Endodermal cell (in vitro differentiated cells): ENCODE measurements around the gene EHD4. TPM values are rescaled to one million over a fixed set of nuclear protein-coding genes. Genes with fewer than 3 reads are reported as not detected.

ENCODE experiments used
- DNase-seq: peaks from one replicate; pipeline ENCODE4 v3.0.0-alpha.2; 2017
- H3K27ac ChIP-seq: 2 replicates; pipeline ENCODE4 v1.5.1; 2013; ENCODE audit warnings: mild to moderate bottlenecking, low read depth, low read length, moderate library complexity
- H3K27me3 ChIP-seq: 2 replicates; pipeline ENCODE4 v1.6.1; 2013; ENCODE audit warnings: mild to moderate bottlenecking, low read length, moderate library complexity; ENCODE audit not compliant: insufficient read depth, control insufficient read depth, poor library complexity, severe bottlenecking
- H3K36me3 ChIP-seq: 2 replicates; pipeline ENCODE4 v1.7.0; 2013; ENCODE audit warnings: mild to moderate bottlenecking, low read length, moderate library complexity; ENCODE audit not compliant: control insufficient read depth, insufficient read depth
- H3K4me1 ChIP-seq: one replicate; pipeline ENCODE4 v1.7.0; 2013; ENCODE audit warnings: low read length; ENCODE audit not compliant: control insufficient read depth, insufficient read depth
- H3K4me3 ChIP-seq: 2 replicates; pipeline ENCODE4 v1.5.1; 2013; ENCODE audit warnings: mild to moderate bottlenecking, low read length, moderate library complexity
- H3K9ac ChIP-seq: 2 replicates; pipeline ENCODE4 v1.6.1; 2013; ENCODE audit warnings: mild to moderate bottlenecking, low read length, moderate library complexity; ENCODE audit not compliant: poor library complexity, severe bottlenecking; ENCODE audit errors: extremely low read depth
- H3K9me3 ChIP-seq: 2 replicates; pipeline ENCODE4 v1.6.1; 2013; ENCODE audit warnings: mild to moderate bottlenecking, low read length, moderate library complexity; ENCODE audit not compliant: control insufficient read depth
- H3K27ac Mint-ChIP-seq: 2 replicates; pipeline ENCODE4 v1.8.0; 2020; ENCODE audit warnings: mixed read lengths
- H3K27me3 Mint-ChIP-seq: 2 replicates; pipeline ENCODE4 v1.8.0; 2021; ENCODE audit warnings: mild to moderate bottlenecking, mixed read lengths; ENCODE audit not compliant: insufficient read depth
- H3K36me3 Mint-ChIP-seq: 2 replicates; pipeline ENCODE4 v1.8.0; 2020; ENCODE audit warnings: low read depth, mixed read lengths
- H3K4me1 Mint-ChIP-seq: 2 replicates; pipeline ENCODE4 v1.8.0; 2020; ENCODE audit warnings: mixed read lengths
- H3K4me3 Mint-ChIP-seq: 2 replicates; pipeline ENCODE4 v1.8.0; 2020; ENCODE audit warnings: mild to moderate bottlenecking, moderate library complexity, mixed read lengths
- H3K9me3 Mint-ChIP-seq: 2 replicates; pipeline ENCODE4 v1.8.0; 2020; ENCODE audit warnings: mild to moderate bottlenecking, mixed read lengths
- WGBS, 2 experiments: methylation state at CpG; one replicate each; pipeline versions ENCODE4 v1.1.5 to v1.1.7; 2013; ENCODE audit warnings: missing lambda C conversion rate in 2 of 2, mixed read lengths in 1 of 2; ENCODE audit not compliant: insufficient coverage in 1 of 2, insufficient read length in 1 of 2; 5-methylcytosine and 5-hydroxymethylcytosine counted together
- total RNA-seq, 2 donors: library from RNA; stranded (reverse); fragmentation: NEBNext Ultra II Directional in 1 of 2; extraction: Animal tissue kit (Norgen Biotek cat#: 25700) in 1 of 2; gene quantifications; 2 replicates in 1 of 2; 3 replicates in 1 of 2; pipeline ENCODE4 v1.2.1, GENCODE V29; 2021
- TF ChIP-seq, protein P1 (sequence below): fragments of 200-600 bp; sonication (generic); conservative IDR thresholded peaks from 2 replicates; pipeline ENCODE4 v1.5.0; 2021; ENCODE audit warnings: antibody characterized with exemption, mild to moderate bottlenecking

The EHD4 gene
- total RNA-seq, 2 donors from 2014 or later = 16.9 to 17.3 TPM

DNA sequence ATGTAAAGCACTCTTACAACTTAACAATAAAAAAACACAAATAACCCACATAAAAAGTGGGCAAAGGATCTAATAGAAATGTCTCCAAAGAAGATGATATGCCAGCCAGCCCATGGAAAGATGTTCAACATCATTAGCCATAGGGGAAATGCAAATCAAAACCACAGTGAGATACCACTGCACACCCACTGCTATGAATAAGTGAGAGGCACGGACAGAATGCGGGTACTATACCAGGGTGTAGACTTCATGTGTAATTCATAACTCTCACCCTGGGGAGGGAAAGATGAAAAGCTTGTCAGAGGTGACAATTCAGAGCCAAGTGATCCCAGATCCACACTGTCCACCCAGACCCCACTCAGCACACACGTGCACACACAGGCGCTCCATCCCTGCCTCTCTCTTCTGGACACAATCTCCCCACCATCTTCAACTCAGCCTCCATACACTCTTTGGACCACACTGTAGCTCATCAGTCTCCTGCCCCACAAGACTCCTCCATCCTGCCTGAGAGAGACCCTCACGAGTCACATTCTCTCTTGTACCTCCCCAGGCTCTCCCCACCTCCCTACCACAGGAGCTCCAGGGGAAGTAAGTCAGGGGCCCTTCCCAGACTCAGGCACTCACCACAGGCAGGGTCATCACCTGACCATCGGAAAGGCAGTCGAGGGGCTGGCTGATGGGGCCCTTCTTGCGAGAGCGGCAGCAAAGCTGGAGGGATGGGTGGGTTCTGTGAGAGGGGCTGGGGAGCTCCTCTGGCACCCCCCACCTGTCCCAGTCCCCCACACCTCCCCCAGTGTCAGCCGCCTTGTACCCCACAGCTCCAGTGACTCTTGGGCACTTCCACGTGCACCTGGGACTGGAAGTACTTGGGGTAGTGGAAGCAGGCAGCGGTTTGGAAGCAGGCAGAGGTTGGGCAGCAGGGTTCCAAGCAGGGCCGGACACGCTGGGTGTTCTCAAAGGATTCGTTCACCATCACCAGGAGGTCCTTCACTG is 27.2 kb upstream of the EHD4 start:
- no peak overlapping the region for H3K27ac ChIP-seq
- Mint-ChIP-seq H3K4me3 (no peak overlapping the region), H3K36me3 (no peaks in the 10 kb centered on the region), H3K27ac (no peak overlapping the region), H3K9me3 (no peaks in the 10 kb centered on the region), H3K4me1 (peaks cover 10% of the 10 kb centered on the region), H3K27me3 (no peaks in the 10 kb centered on the region)
- H3K9ac ChIP-seq = no peak overlapping the region
- DNase-seq = no peak
- peaks cover 7% of the 10 kb centered on the region for H3K4me1 ChIP-seq
- no peaks in the 10 kb centered on the region for H3K27me3 ChIP-seq
- H3K36me3 ChIP-seq = no peaks in the 10 kb centered on the region
- H3K9me3 ChIP-seq = no peaks in the 10 kb centered on the region
- TF ChIP-seq, protein P1, sequence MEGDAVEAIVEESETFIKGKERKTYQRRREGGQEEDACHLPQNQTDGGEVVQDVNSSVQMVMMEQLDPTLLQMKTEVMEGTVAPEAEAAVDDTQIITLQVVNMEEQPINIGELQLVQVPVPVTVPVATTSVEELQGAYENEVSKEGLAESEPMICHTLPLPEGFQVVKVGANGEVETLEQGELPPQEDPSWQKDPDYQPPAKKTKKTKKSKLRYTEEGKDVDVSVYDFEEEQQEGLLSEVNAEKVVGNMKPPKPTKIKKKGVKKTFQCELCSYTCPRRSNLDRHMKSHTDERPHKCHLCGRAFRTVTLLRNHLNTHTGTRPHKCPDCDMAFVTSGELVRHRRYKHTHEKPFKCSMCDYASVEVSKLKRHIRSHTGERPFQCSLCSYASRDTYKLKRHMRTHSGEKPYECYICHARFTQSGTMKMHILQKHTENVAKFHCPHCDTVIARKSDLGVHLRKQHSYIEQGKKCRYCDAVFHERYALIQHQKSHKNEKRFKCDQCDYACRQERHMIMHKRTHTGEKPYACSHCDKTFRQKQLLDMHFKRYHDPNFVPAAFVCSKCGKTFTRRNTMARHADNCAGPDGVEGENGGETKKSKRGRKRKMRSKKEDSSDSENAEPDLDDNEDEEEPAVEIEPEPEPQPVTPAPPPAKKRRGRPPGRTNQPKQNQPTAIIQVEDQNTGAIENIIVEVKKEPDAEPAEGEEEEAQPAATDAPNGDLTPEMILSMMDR = no peak
- no peak overlapping the region for H3K4me3 ChIP-seq
- WGBS, 2 experiments = 89 to 92% methylated on average over 7 to 13 of the region's 15 CpGs

DNA sequence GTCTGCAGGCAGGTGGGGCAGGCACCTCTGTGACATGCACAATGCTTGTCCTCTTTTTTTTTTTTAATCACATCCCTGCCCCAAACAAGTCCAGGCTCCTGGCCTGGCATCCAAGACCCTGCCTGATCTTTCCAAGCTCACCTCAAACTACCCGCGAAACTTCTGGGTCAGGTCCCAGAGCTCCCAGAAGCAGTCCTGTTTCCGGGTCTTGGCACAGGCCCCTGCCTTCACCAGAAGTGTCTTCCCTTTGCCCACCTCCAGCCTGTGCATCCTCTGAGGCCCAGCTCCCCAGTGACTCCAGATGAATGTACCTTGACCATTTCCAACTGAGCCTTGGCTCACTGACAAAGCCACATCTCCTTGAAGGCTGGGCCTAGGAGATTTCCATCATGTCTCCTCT is 25.5 kb upstream of the EHD4 start:
- H3K27ac Mint-ChIP-seq = no peak overlapping the region
- no peak overlapping the region for H3K4me3 ChIP-seq
- TF ChIP-seq, protein P1 = no peak

DNA sequence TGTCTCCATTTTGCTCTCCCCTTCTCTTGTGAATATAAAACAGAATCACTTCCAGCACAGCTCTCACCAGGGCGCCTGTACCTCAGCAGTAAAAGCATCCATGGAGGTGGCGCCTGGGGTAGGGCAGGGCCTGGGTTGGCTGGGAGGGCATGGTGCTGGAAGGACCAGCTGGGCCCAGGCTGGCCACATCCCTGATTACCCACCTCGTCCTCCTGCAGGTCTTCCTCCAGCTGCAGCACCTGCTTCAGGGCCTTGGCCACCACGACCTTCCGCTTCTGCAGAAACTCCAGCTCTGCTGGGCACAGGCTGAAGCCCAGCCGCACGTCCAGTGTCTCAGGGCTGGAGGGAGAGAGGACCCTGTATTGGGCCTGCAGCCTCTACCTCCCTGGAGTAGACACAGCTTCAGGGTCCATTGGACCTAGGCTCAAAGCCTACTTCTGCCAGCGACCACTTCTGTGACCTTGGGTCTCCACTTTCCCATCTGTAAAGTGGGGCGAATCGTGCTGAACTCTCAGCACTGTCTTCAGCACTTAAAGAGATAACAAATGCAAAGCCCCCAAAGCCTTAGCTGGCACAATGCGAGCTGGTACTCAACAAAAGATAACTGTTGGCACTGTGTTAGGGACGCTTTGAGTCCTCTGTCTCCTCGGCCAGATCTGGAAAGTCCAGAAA is 24.7 kb upstream of the EHD4 start:
- peaks cover 7% of the 10 kb centered on the region for H3K4me1 ChIP-seq
- no peaks in the 10 kb centered on the region for H3K27me3 Mint-ChIP-seq
- no peak overlapping the region for H3K4me3 ChIP-seq
- H3K27me3 ChIP-seq = no peaks in the 10 kb centered on the region
- H3K36me3 ChIP-seq = no peaks in the 10 kb centered on the region
- H3K27ac Mint-ChIP-seq = no peak overlapping the region
- 93 to 98% methylated on average over 10 to 13 of the region's 13 CpGs for WGBS, 2 experiments
- no peak overlapping the region for H3K4me3 Mint-ChIP-seq
- no peaks in the 10 kb centered on the region for H3K9me3 ChIP-seq
- H3K36me3 Mint-ChIP-seq = no peaks in the 10 kb centered on the region
- H3K4me1 Mint-ChIP-seq = peaks cover 10% of the 10 kb centered on the region
- no peak for DNase-seq
- TF ChIP-seq, protein P1 = no peak
- H3K9ac ChIP-seq = no peak overlapping the region
- H3K9me3 Mint-ChIP-seq = no peaks in the 10 kb centered on the region
- no peak overlapping the region for H3K27ac ChIP-seq

More for the DNA sequence above, 25.5 kb upstream of the EHD4 start:
- Histone ChIP-seq H3K36me3 (no peaks in the 10 kb centered on the region), H3K4me1 (peaks cover 7% of the 10 kb centered on the region), H3K9ac (no peak overlapping the region), H3K27ac (no peak overlapping the region), H3K27me3 (no peaks in the 10 kb centered on the region), H3K9me3 (no peaks in the 10 kb centered on the region)
- no peaks in the 10 kb centered on the region for H3K36me3 Mint-ChIP-seq
- H3K27me3 Mint-ChIP-seq = no peaks in the 10 kb centered on the region
- no peaks in the 10 kb centered on the region for H3K9me3 Mint-ChIP-seq
- DNase-seq = no peak
- no peak overlapping the region for H3K4me3 Mint-ChIP-seq
- 89% methylated on average over 3 of the region's 3 CpGs; no CpG with 5 or more reads in 1 of the 2 experiments for WGBS, 2 experiments
- peaks cover 10% of the 10 kb centered on the region for H3K4me1 Mint-ChIP-seq
